AG09309 (cell line): ENCODE measurements around the gene WFIKKN2.

ENCODE experiments used
- DNase-seq: peaks from one replicate; pipeline ENCODE4 v3.0.0-alpha.2; 2010; ENCODE audit warnings: low read depth
- H3K4me3 ChIP-seq: 2 replicates; pipeline ENCODE4 v1.5.1; 2011; ENCODE audit warnings: mild to moderate bottlenecking, low read depth, low read length, moderate library complexity; ENCODE audit not compliant: control insufficient read depth
- CTCF ChIP-seq: IDR thresholded peaks from 2 replicates; pipeline ENCODE4 v1.5.1; 2011; ENCODE audit warnings: mild to moderate bottlenecking, low read depth, low read length, inconsistent platforms; ENCODE audit not compliant: insufficient read depth, control insufficient read depth; ENCODE audit errors: missing control alignments

WFIKKN2 gene

DNA sequence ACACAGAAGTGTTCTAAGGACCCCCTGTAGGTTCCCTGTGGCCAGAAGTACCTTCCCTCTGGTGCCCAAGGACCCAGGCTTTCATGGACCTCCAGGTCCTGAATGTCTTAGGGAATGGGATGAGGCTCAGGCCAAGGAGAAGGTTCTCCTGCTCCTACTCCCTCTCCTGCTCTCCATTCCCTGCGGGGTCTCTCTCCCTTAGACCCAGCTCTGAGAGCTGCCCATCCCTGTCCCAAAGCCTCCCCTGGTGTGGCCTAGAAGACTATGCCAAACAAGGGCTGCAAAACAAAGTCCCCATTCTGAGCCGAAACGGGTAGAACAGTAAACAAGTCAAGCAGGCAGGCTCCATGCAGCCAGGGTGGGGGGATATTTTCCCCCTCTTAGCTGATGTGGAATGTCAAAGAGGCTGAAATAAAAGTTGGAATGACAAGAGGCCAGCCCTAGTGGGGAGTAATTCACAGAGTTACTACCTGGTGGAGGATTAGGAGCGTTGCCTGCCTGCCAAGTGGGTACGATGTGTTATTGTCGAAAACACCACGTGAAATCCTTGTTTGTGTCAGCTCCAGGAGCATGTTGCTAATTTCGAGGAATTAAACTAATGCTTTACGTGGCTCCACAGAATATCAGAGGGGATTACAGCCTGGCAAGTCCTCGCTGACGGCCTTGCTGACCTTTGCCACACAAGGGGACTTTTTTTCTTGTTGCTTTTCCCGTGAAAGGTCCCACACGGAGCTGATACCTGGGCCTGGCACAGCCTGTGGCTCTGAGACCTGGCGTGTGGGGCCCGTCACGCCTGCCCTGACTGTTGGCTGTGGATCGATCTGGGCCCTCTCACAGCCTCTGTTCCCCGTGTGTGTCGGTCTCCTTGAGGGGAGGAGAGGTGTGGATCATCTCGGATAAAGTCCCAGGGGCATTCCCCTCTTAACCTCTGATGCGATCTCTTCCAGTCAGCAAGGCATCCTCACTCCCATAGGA, 2.9 kb downstream of the WFIKKN2 start:
- no peak for DNase-seq
- TF ChIP-seq CTCF, result no peak
- H3K4me3 ChIP-seq, result no peak overlapping the region

- H3K4me3 ChIP-seq, result no peak overlapping the region
- no peak for TF ChIP-seq CTCF
- no peak for DNase-seq
Observed at GRCh38 chr17:50839591-50840310, 4.4 kb downstream of the WFIKKN2 start.

DNA sequence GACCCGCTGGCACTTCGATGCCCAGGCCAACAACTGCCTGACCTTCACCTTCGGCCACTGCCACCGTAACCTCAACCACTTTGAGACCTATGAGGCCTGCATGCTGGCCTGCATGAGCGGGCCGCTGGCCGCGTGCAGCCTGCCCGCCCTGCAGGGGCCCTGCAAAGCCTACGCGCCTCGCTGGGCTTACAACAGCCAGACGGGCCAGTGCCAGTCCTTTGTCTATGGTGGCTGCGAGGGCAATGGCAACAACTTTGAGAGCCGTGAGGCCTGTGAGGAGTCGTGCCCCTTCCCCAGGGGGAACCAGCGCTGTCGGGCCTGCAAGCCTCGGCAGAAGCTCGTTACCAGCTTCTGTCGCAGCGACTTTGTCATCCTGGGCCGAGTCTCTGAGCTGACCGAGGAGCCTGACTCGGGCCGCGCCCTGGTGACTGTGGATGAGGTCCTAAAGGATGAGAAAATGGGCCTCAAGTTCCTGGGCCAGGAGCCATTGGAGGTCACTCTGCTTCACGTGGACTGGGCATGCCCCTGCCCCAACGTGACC, 5.0 kb downstream of the WFIKKN2 start:
- no peak for DNase-seq
- TF ChIP-seq CTCF, result no peak

DNA sequence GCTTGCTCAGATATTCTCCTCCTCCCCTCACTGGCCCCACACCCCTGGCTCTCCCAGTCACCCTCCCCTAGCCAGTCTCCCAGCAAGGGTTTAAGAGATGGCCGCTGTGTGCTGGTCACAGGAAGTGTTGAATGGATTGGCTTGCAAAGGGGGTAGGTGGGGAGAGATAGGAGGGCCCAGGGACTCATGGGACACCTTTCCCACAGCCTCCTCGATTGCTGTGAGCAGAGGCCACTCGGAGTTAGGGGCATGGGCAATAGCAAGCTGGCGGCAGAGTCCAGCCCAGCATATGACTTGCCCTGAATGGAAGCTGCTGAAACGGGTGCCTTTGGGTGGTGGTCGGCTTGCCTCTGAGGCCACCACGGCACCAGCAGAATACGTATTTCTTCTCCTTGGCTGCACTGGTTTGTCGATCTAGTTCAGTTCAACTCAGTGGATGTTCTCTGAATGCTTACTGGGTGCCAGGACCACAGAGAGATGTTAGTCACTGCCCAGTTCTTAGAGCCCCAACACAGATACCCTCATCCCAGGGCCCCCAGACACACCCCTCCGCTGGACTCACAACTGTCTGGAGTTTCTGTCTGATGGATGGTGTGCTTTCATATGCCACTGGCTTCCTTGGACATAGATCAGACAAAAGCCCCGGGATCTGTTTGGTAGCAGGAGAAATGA, 6.0 kb downstream of the WFIKKN2 start:
- no peak overlapping the region for H3K4me3 ChIP-seq
- no peak for TF ChIP-seq CTCF
- no peak for DNase-seq

More for the DNA sequence above, 5.0 kb downstream of the WFIKKN2 start:
- H3K4me3 ChIP-seq, result no peak overlapping the region

DNA sequence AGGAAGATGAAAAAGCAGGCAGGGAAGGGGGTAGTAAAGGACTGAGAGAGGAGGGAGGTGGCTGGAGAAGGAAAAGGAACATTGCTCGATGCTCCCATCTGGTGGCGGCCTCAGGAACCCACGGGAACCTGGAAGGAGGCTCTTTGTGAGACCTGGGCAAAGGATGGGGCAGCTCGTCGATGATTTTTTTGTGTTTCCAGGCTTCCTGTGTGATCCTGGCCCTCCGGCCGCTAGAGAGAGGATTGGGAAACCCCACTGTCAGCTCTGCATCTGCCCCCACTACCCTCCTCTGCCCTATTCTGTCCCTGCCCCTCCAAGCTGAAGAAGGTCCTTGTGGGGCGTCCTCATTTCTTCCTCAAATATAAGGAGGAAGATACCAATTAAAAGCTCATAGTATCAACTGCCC, 6.6 kb downstream of the WFIKKN2 start:
- H3K4me3 ChIP-seq, result no peak overlapping the region
- TF ChIP-seq CTCF, result peak; percentile 88
- DNase-seq, result no peak

DNA sequence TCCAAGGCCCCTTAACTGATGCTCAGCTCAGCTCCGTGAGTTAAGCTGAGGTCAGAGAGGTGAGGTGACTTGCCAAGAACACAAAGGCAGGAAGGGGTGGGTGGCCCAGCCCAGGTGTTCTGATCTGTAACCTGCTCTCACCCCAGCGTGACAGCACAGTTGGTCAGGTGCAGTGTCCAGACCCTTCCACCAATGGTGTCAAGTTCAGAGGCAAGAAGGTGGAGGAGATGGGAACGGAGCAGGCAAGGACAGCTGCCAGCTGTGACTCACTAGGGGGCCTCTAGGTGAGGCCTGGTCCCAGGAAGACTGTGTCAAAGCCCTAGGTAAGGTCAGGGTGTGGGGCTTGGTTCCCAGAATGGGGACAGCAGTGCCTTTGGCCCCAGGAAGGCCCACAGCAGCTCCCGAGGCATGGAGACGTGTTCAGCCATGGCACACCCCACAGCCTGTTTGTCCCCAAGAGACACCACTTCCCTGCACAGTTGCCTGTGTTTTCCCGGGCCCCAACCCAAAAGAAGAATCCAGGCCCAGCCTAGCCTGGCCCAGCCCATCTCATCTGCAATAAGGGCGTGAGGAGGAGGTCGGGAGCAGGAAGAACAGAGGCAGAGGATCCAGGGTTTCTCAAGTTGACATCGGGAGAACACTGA, 7.2 kb downstream of the WFIKKN2 start:
- TF ChIP-seq CTCF, result no peak
- DNase-seq, result no peak
- no peak overlapping the region for H3K4me3 ChIP-seq
